DMS 273 (cell line): ENCODE results near the gene TSC2.

Source experiments
- DNase-seq: peaks from one replicate; lab custom pipeline; 2025; ENCODE audit not compliant: unreplicated experiment; lab: John Stamatoyannopoulos, UW

The TSC2 gene

DNA sequence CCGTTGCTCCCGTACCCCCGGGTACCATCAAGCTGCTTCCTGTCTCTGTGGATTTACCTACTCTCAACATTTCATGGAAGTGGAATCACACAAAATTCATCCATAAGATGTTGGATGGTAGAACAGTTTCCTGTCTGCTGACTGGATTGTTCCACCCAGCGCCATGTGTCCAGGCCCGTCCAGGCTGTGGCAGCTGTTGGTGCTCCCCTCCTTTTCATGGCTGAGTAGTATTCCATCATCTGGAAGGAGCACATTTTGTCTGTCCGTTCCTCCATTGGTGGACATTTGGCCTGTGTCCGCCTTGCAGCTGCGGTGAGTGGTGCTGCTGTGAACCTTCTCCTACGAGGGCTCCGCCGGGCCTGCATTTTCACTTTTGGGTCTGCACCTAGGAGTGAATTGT, 18.4 kb downstream of the TSC2 start:
- DNase-seq, result no peak

DNA sequence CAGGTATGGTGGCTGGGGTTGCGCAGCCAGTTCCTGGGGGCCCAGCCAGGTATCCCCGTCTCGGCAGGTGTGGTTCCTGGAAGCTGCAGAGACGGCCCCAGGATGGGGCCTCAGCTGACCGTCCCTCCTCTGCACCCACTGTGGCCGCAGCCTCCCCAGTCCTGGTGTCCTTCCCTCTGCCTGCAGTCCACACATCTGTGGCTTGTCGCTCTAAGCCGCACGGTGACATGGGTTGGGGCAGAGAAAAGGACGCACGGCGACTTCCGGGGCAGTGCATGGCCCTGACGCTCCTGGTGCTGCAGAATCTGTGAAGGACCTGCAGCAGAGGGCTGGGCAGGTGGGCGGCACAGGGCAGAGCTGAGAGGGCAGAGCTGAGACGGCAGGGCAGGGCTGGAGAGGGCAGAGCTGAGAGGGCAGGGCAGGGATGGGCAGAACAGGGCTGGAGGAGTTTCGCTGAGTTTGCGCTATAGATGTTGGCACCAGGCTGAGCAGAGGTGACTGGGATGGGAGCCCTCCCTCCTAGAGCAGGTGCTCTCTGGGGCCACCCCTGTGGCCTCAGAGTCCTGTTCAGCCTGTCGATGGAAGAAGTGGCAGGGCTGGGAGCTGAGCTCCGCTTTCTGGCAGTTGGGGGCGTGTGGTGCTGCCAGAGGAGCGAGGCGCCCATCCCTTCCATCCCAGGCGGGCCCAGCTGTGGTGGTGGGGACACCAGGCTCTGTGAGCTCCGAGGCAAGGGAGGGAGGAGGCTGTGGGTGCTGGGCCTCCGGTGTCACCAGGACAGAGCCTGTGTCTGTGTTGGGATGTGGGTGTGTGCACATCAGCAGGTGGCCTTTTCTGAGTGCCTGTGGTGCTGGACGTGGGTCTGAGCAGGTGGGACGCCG, 23.0 kb downstream of the TSC2 start:
- no peak for DNase-seq

DNA sequence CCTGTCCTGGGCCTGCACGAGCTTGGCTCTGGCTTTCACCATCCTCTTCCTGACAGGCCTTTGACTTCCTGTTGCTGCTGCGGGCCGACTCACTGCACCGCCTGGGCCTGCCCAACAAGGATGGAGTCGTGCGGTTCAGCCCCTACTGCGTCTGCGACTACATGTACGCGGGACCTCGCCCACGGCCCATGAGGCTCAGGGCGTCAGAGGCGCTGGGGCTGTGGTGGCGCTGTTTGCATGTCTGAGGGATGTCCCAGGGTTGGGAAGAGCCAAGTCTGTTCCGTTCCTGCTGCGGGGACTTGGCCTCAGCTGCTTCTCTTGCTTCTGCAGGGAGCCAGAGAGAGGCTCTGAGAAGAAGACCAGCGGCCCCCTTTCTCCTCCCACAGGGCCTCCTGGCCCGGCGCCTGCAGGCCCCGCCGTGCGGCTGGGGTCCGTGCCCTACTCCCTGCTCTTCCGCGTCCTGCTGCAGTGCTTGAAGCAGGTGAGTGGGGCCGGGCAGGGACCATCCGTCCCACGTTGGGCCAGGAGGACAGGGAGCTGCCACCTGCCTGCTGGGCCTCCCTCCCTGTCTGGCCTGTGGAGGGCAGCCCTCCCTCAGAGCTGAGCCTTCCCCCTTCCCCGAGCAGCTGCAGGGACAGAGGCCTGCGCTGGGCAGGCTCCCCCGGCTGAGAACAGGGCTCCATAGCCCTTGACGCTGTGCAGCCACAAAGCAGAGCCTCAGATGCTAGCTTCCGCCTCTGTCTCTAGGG, 23.8 kb downstream of the TSC2 start:
- peak; percentile 32 for DNase-seq

DNA sequence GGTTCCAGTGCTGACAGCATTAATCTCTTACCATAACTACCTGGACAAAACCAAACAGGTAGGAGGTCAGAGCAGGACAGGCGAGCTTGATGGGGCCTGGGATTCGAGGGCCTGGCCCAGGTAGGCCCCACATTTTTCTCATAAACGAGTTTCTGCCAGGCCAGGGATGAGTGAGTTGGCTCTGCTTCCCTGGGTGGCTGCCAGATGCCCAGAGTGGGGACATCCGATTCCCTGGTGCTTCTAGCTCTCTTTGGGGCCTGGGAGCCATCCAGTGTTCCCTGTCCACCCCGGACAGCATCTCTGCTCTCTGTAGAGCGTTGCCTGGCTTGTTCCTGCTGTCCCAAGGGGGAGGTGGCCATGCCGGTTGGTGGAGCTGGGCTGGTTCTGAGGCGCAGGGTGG, 25.1 kb downstream of the TSC2 start:
- DNase-seq, result no peak

DNA sequence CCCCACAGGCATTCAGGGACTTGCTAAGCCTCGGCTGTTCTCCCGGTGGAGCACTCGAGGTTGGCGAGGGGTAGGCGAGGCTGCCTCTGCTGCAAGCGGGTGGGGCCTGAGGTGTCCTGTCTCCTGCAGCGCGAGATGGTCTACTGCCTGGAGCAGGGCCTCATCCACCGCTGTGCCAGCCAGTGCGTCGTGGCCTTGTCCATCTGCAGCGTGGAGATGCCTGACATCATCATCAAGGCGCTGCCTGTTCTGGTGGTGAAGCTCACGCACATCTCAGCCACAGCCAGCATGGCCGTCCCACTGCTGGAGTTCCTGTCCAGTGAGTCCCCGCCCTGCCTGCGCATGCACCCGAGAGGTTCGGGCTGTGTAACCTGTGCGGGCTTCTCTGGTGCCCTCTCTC, 26.3 kb downstream of the TSC2 start:
- DNase-seq, result no peak

DNA sequence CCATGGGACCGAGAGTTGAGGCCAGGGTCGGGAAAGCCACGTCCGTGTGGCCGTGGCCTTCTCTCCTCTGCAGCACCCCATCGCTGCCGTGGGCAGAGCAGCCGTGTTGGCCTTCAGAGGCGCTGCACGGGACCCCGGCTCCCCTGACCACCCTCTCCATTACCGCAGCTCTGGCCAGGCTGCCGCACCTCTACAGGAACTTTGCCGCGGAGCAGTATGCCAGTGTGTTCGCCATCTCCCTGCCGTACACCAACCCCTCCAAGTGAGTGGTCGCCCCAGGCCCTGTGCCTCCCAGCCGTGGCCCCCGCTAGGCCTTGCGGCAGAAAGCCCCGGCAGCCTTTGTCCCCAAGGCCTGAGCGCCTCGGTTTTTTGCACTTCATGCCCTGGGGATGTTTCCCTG, 27.8 kb downstream of the TSC2 start:
- DNase-seq, result no peak

DNA sequence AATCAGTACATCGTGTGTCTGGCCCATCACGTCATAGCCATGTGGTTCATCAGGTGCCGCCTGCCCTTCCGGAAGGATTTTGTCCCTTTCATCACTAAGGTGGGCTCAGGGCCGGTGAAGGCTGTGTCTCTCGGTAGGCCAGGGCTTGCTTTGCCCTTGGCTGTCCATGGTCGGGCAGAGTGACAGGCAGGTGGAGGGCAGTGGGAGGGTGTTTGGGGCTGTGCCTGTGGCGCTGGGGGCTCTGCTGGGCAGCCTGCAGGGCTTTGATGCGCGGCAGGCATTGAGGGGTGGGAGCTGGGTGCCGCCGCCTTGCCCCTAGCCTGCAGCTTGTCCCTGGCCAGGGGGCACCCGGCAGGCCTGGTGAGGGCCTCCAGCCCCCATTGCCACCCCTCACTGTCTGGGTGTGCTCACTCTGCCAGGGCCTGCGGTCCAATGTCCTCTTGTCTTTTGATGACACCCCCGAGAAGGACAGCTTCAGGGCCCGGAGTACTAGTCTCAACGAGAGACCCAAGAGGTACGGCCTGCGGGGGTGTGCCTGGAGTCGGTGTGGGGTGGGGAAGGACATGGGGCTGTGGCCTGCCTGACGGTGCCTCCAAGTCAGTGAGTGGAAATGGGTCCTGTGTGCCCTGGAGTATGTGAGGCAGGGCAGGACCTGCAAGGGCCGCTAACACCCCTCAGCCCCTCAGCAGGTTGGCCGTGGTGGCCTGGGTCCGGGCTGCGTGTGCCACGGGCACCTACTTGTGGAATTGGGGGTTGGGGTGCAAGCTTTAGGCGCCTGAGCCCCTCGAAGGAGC, 28.5 kb downstream of the TSC2 start:
- DNase-seq, result no peak

DNA sequence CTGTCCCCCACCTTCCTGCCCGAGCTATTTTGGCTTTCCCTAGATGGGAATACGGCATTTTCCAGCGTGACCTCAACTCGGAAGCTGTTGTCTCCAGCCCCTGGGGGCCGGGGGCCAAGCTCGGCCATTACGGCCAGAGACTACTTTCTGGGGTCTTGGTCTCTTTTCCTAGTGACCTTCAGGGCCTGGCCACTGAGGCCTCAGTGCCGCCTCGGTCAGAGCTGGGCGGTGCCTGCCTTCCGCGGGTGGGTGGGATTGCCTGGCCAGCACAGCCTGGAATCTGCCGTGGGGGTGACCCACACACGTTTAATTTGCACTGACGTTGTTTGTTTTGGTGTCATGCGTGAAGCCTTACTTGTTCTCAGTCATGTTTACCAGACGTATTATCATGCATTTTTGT, 29.2 kb downstream of the TSC2 start:
- DNase-seq, result no peak

DNA sequence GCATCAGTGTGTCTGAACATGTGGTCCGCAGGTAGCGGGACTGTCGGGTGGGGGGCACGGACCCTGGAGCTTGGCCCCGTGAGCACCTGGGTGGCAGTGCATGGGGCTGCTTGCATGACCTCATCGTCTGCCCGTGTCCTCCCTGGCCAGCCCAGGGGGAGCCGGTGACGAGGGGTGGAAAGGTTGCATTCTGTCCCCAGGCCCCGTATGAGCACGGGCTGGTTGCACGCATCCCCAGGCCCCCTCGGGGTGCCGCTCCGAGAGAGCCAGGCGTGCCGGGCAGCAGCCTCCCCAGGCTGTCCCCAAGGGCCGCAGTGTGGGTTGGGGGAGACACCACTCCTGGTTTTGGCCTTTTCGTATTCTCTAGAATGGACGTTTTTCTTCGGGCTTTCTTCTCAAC, 29.9 kb downstream of the TSC2 start:
- DNase-seq, result no peak

DNA sequence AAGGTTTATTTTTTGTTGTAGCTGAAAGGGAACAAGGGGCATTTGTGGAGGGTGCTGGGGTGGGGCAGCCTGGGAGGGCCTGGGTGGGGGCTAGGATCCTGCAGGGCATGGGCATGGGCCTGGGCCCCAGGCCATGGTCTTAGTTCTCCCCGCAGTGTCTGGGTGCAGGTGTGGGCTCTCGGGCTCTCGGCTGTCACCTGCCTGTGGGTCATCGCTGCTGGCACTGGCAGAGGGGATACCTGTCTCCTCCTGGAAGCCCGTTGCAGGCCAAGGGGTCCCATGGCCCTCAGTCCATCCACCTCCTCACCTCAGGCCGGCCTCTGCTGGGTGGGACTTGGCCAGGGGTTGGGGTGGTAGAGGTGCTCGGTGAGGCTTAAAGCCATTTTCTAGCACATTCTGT, 30.3 kb downstream of the TSC2 start:
- DNase-seq, result no peak

DNA sequence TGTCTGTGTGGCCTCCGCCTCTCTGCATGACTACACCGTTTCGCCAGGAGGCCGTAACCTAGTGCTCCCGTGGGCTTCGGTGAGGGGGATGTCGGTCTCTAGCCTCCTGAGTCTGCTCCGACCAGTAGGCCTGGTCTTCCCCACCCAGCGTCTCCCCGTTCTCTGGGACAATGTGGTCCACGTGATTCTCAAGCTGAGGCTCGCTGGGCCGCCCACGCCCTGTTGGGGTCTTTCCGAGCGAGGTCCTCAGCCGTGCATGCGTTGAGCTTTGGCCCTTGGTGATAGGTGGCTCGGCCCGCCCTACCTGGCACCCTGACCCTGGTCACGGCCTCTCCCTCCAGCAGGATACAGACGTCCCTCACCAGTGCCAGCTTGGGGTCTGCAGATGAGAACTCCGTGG, 30.9 kb downstream of the TSC2 start:
- no peak for DNase-seq

DNA sequence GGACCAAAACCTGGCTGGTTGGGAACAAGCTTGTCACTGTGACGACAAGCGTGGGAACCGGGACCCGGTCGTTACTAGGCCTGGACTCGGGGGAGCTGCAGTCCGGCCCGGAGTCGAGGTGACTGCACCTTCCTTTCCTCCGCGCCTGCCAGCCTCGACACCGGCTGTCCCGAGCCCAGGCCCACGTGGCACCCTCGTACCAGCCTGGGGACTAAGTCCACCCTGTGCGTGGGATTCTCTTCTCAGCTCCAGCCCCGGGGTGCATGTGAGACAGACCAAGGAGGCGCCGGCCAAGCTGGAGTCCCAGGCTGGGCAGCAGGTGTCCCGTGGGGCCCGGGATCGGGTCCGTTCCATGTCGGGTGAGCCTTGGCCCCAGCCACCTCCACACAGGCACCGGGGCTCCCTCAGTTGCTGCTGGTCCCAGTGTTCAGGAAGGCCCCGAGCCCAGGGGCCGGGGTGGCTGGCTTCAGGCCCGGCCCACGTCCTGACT, 31.6 kb downstream of the TSC2 start:
- no peak for DNase-seq

DNA sequence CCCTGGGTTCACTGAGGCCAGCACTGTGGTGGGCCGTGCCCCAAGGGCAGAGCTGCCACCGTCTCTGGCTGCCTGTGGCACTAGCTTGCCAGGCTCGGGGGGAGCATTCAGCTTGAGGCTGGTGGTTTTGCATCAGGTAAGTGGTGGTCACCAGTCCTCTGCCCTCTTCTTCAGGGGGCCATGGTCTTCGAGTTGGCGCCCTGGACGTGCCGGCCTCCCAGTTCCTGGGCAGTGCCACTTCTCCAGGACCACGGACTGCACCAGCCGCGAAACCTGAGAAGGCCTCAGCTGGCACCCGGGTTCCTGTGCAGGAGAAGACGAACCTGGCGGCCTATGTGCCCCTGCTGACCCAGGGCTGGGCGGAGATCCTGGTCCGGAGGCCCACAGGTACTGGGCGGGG, 32.2 kb downstream of the TSC2 start:
- no peak for DNase-seq

DNA sequence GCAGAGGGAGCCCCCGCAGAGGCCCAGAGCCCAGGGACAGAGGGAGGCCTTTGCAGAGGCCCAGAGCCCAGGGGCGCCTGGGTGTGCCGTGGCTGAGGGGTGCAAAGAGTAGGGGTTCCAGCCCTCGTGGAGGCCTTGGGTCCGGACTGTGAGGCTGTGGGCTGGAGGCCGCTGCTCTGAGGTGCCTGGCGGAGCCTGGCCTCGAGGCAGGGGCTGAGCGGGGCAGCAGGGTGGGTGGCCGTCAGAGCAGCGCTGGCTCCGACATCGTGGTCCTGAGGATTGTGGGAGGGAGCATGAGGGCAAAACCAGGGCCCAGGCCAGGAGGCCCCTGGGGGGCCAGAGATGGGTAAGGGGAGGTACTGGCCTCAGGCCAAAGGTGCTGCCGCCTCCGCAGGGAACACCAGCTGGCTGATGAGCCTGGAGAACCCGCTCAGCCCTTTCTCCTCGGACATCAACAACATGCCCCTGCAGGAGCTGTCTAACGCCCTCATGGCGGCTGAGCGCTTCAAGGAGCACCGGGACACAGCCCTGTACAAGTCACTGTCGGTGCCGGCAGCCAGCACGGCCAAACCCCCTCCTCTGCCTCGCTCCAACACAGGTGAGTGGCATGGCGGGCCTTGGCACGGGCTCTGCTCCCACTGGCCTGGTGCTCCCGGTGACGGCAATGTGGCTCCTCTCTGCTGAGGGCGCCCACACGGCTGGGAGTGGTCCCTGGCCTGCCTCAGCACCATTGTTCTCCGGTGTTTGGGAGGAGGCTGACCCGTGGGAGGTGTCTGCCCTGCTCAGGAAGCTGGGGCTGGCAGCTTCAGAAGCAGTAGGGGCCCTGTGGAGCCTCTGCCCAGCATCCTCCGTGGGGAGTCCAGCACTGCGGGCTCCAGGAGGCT, 33.7 kb downstream of the TSC2 start:
- peak; percentile 43 for DNase-seq

DNA sequence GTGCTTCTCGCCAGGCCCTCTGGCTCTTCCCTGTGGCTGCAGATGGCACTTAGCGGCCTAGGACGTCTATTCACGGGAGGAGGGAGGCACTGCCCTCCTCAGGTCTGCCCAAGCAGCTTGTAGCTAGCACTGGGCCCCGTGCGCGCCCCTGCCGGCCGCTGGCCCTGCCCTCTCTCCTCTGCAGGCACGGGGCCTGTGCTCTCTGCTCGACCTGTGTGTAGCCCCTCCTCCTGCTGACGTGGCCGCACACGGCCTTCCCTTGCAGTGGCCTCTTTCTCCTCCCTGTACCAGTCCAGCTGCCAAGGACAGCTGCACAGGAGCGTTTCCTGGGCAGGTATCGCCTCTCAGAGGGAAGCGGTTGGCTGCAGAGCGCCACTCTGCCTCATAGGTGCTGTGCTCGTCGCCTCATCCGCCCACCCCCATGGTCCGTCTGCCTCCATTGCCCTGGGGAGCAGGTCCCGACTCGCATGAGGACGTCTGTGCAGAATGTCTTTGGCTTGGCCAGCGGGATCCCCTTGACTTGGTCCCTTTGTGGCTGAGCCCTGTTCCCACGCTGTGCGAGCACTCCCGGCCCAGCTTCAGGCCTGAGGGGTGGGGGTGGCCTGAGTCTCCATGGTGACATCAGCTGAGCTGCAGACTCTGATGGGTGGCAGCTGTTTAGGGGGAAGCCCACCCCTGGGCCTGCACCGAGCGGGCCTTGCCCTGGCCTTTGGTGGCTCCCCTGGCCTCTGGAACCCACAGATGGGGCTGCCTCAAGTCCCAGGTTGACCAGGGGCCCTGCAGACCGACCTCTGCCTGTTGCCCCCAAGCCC, 34.6 kb downstream of the TSC2 start:
- peak; percentile 59 for DNase-seq

DNA sequence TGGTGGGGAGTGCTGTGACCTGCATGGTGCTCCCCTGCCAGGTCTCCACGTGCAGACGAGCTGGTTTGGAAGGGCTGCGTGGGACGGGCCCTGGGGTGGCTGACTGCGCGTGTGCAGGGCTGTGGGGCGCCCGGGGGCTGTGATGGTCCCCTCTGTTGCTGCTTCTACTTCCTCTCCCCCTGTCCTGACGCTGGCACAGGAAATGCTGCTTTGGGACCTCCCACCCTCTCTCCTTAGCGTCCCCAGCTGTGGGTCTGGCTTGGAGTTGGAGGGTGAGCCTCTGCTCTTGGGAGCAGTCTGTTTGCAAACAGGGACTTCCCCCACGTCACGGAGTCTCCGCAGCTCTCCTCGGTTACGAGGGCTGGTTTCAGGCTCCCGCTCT, 35.2 kb downstream of the TSC2 start:
- DNase-seq, result no peak

DNA sequence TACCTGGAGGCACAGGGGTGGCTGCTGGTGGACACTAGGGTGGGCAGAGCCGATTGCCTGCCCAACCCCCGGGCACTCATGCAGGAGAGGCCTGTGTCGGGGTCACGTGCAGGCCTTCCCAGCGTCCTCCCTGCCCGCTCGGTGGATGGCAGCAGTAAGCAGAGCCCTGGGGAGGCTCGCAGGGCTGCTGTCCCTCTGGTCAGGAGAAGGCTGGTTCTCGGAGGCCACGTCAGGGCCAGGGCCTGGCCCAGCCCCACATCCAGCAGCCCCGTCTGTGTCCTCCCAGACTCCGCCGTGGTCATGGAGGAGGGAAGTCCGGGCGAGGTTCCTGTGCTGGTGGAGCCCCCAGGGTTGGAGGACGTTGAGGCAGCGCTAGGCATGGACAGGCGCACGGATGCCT, 35.6 kb downstream of the TSC2 start:
- no peak for DNase-seq

DNA sequence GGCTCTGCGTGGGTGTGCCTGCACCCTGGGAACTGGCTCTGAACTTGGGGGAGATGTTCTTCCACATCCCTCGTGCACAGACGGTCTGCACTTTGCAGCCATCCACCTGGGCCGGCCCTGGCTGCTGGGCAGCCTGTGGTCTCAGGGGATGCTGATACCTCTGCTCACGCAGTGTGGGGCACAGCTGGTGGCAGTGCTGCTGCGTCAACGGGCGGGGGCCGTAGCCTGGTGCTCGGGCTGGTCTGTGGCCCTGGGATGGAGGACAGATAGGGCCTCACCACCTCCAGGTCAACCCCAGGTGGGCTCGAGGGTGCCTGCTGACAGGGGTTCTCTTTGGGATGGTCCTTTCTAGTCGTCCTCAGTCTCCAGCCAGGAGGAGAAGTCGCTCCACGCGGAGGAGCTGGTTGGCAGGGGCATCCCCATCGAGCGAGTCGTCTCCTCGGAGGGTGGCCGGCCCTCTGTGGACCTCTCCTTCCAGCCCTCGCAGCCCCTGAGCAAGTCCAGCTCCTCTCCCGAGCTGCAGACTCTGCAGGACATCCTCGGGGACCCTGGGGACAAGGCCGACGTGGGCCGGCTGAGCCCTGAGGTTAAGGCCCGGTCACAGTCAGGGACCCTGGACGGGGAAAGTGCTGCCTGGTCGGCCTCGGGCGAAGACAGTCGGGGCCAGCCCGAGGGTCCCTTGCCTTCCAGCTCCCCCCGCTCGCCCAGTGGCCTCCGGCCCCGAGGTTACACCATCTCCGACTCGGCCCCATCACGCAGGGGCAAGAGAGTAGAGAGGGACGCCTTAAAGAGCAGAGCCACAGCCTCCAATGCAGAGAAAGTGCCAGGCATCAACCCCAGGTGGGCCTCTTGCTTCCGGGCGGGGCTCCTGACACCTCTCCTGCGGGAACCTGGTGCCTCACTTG, 36.3 kb downstream of the TSC2 start:
- DNase-seq, result no peak
